T47D (cell line): ENCODE data around the gene TSPAN17.
A peak's percentile ranks its signal among the peaks of the same experiment; 100 is the strongest.

Experiments used
- DNase-seq, 2 experiments: peaks; one replicate each; pipeline versions ENCODE4 v3.0.0 to v3.0.0-alpha.2; 2011 to 2012; ENCODE audit warnings: low read depth in 1 of 2, low spot score in 1 of 2
- JUND ChIP-seq: IDR thresholded peaks from 2 replicates; pipeline ENCODE4 v1.6.1; 2012; ENCODE audit warnings: low read depth
- in situ Hi-C: cut with HindIII; loops from 2 replicates; pipeline ENCODE4 v1.10.0; 2016; ENCODE audit warnings: low sequenced_read_pairs, low pct_unique_long_range_greater_than_20kb

The TSPAN17 gene

GRCh38 chr5:176612008-176612407 lies 35.3 kb upstream of the TSPAN17 start:
- TF ChIP-seq JUND = no peak
- in situ Hi-C loops = no loop called here
- no peak for DNase-seq

DNA sequence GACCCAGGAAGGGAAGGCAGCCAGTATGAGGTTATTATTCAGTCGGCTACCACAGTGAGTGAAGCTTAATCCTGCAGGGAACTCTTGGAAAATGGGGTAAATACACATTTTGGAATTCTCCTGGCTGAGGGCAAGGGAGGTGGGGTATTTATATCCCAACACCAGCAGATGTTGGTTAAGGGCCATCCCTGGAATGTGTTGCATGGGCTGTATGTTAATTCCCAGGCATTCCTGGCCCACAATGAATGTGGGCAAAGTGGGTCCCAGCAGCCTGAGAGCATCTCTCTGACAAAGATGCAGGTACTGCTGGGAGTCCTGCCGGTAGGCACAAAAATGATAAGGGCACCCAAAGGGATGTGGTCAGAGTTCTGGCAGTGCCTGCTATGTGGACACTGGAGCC lies 34.4 kb upstream of the TSPAN17 start:
- no peak for DNase-seq
- in situ Hi-C loops = no loop called here
- TF ChIP-seq JUND = no peak

DNA sequence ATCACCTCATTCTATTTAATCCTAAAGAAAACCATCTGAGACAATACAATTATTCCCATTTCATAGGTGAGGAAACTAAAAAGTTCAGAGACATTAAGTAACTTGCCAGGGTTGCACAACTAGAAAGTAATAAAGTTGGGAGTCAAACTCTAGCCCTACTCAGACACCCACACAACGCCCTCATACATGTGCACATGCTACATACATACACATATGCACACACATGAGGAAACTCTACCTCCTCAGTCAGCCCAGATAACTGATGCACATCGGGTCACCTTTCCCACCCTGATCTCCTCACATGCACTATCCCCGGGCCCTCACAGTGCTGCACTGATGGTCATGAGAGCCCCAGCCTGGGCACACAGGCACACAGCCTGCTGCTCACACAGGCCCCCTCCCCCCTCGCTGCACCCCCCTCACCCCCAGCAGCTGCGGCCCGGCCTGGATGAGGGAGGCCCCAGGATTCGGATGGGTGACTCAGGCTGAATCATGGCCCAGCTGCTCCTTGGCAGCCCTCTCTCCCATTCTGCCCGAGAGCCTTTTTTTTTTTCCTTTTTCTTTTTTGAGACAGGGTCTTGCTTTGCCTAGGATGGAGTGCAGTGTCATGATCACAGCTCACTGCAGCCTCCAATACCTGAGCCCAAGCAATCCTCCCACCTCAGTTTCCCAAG lies 32.3 kb upstream of the TSPAN17 start:
- DNase-seq = no peak
- no peak for TF ChIP-seq JUND
- in situ Hi-C loops = no loop called here

DNA sequence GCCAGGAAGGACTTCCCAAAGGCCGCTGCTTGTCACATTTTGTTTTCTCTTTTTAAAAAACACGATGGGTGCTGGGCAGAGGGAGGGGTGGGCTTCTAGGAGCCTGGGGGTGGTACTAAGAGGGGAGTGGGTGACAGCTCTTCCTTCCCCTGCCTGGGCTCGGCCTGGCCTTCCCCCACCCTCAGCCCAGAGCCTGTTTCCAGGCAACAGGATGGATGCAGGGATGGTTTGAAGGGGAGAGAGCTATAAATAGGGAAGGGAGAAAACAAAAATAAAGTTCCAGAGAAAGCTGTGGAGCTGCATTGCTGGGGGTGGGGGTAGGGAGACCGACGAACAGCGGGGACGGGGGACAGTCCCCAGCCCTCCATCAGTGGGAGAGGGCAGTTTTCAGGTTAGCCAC lies 30.8 kb upstream of the TSPAN17 start:
- in situ Hi-C loops = no loop called here
- no peak for TF ChIP-seq JUND

GRCh38 chr5:176618783-176619182 lies 28.5 kb upstream of the TSPAN17 start:
- TF ChIP-seq JUND = no peak
- DNase-seq = no peak
- in situ Hi-C loops = no loop called here

More for the DNA sequence above, 30.8 kb upstream of the TSPAN17 start:
- no peak for DNase-seq

- peak; percentile 60 to 86 for DNase-seq
- TF ChIP-seq JUND = no peak
- in situ Hi-C loops = no loop called here
Observed at GRCh38 chr5:176619203-176619568, 28.1 kb upstream of the TSPAN17 start.

GRCh38 chr5:176619569-176620332 lies 27.5 kb upstream of the TSPAN17 start:
- no peak for DNase-seq
- in situ Hi-C loops = no loop called here
- TF ChIP-seq JUND = no peak

- no peak for TF ChIP-seq JUND
- in situ Hi-C loops = no loop called here
- no peak for DNase-seq
Observed at GRCh38 chr5:176620333-176620981, 26.8 kb upstream of the TSPAN17 start.

DNA sequence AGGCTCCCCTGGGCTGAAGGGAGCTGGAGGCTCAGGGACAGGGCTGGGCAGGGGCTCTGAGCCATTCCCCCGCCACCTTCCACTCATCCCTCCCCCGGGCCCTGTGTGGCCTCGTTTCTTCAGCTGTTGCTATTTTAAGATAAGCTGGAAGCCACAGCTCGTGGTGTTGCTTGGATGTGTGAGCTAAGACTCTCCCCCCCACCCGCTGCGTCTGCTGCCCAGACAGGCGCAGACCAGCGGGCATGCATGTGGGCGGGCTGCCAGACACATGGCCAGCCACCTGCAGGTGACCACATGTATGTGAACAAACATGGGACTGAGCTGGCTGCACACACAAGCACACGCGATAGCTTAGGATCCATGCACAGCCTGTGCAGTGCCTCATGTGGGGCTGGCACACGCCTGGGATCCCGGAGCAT lies 25.6 kb upstream of the TSPAN17 start:
- TF ChIP-seq JUND = no peak
- in situ Hi-C loops = no loop called here
- DNase-seq = no peak

DNA sequence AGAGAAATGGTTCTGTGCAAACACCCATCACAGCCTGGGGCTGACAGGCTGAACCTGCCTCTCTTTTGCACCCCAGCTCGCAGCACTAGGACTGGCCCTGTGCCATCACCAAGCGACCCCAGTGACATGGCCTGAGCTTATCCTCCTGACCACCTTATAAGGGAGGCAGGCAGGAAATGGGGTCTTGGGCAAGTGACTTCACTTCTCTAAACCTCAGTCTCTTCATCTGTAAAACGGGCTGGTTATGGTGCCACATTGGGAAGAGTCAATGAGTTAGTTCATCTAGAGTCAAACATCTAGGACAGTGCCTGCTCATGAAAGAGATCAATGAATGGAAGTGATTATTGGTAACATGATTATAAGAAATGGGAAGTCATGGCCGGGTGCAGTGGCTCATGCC lies 23.1 kb upstream of the TSPAN17 start:
- in situ Hi-C loops = no loop called here
- TF ChIP-seq JUND = no peak
- no peak for DNase-seq

GRCh38 chr5:176624938-176625337 lies 22.3 kb upstream of the TSPAN17 start:
- no peak for TF ChIP-seq JUND
- in situ Hi-C loops = no loop called here
- DNase-seq = no peak

GRCh38 chr5:176625512-176625911 lies 21.8 kb upstream of the TSPAN17 start:
- DNase-seq = no peak
- TF ChIP-seq JUND = no peak
- in situ Hi-C loops = no loop called here
